ENCODE data around the gene ANKDD1B.

GRCh38 chr5:75623846-75624245, 12.6 kb downstream of the ANKDD1B start:
- no peak for TF ChIP-seq POLR2A (IDR thresholded peaks at IDR 0.05; ENCODE audit: borderline replicate concordance, extremely low read depth, insufficient read depth, insufficient read length)
- no peak for TF ChIP-seq RAD21 (IDR thresholded peaks at IDR 0.05; ENCODE audit: low read depth)
- no peak for TF ChIP-seq MAX (IDR thresholded peaks at IDR 0.05)
- TF ChIP-seq POLR2AphosphoS5 (IDR thresholded peaks at IDR 0.05; ENCODE audit: low read depth, low read length) = no peak
- no peak for TF ChIP-seq CTCF (IDR thresholded peaks at IDR 0.05 in 2 of 3, conservative IDR thresholded peaks at IDR 0.05 in 1 of 3; ENCODE audit: borderline replicate concordance in 1 of 3, insufficient read depth in 1 of 3, low read depth in 2 of 3, low read length in 2 of 3)
- no peak for TF ChIP-seq YY1 (IDR thresholded peaks at IDR 0.05; ENCODE audit: extremely low read depth, insufficient replicate concordance, low read depth, low read length)
- no peak for TF ChIP-seq CEBPB (IDR thresholded peaks at IDR 0.05; ENCODE audit: low read depth)
- TF ChIP-seq EZH2phosphoT487 (IDR thresholded peaks at IDR 0.05; ENCODE audit: borderline replicate concordance) = no peak
- no peak for TF ChIP-seq ZNF274 (IDR thresholded peaks at IDR 0.05; ENCODE audit: low read depth, low read length)
- TF ChIP-seq SP1 (IDR thresholded peaks at IDR 0.05; ENCODE audit: low read depth) = no peak
- TF ChIP-seq ATF3 (IDR thresholded peaks at IDR 0.05) = no peak
- no peak for TF ChIP-seq EZH2 (IDR thresholded peaks at IDR 0.05)
- TF ChIP-seq FOSL1 (IDR thresholded peaks at IDR 0.05; ENCODE audit: low read depth) = no peak
- TF ChIP-seq SIN3A (IDR thresholded peaks at IDR 0.05; ENCODE audit: low read depth) = no peak

Data from HCT116 (cell line).